Measurements from ENCODE around the gene MLLT1. TPM values are rescaled to one million over a fixed set of nuclear protein-coding genes. Genes with fewer than 3 reads are reported as not detected.
A peak's percentile ranks its signal among the peaks of the same experiment; 100 is the strongest.

The MLLT1 gene
- total and polyA plus RNA-seq, 7 donors, result 9.9 to 25.5 (median 16.3) TPM

GRCh38 chr19:6262519-6262918 is 17.3 kb downstream of the MLLT1 start:
- WGBS, 2 donors, result 94 to 97% methylated on average over 11 of the region's 11 CpGs
- Histone ChIP-seq H3K36me3 (peaks cover 0 to 60% (median 13%) of the 10 kb centered on the region in 4 donors), H3K27ac (no peak overlapping the region), H3K9me3 (no peaks in the 10 kb centered on the region), H3K4me1 (peaks cover 0 to 47% (median 34%) of the 10 kb centered on the region in 4 donors), H3K27me3 (no peaks in the 10 kb centered on the region), H3K4me3 (no peak overlapping the region)
- DNase-seq, result no peak
- TF ChIP-seq POLR2A (IDR thresholded peaks at IDR 0.05), result no peak
- no peak for TF ChIP-seq EP300 (IDR thresholded peaks at IDR 0.05)
- TF ChIP-seq POLR2AphosphoS5 (IDR thresholded peaks at IDR 0.05), result no peak
- TF ChIP-seq, protein P1, sequence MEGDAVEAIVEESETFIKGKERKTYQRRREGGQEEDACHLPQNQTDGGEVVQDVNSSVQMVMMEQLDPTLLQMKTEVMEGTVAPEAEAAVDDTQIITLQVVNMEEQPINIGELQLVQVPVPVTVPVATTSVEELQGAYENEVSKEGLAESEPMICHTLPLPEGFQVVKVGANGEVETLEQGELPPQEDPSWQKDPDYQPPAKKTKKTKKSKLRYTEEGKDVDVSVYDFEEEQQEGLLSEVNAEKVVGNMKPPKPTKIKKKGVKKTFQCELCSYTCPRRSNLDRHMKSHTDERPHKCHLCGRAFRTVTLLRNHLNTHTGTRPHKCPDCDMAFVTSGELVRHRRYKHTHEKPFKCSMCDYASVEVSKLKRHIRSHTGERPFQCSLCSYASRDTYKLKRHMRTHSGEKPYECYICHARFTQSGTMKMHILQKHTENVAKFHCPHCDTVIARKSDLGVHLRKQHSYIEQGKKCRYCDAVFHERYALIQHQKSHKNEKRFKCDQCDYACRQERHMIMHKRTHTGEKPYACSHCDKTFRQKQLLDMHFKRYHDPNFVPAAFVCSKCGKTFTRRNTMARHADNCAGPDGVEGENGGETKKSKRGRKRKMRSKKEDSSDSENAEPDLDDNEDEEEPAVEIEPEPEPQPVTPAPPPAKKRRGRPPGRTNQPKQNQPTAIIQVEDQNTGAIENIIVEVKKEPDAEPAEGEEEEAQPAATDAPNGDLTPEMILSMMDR (IDR thresholded peaks at IDR 0.05), result no peak
- intact Hi-C loops (cut with DNase I), result no loop called here

DNA sequence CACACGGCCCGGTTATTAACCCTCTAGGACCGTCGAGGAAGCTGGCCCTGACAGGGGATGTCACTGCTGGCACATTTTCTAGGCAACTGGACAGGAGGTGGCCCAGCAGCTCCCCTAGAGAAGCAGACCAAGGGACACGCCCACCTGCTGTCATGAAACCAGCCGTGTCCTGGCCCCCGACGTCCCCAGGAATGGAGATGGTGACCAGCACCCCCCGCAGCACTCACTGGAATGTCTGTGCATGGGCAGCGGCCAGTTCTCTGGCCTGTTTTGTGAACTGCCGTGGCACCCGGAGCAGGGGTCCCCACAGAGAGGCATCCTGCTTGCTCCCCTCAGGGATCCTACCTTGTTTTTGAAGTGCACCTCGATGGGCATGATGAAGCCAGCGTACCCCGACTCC is 17.9 kb downstream of the MLLT1 start:
- H3K4me3 ChIP-seq, result no peak overlapping the region
- intact Hi-C loops (cut with DNase I), result no loop called here
- TF ChIP-seq, protein P1 (IDR thresholded peaks at IDR 0.05), result no peak
- no peak for TF ChIP-seq POLR2AphosphoS5 (IDR thresholded peaks at IDR 0.05)
- no peak for TF ChIP-seq POLR2A (IDR thresholded peaks at IDR 0.05)
- TF ChIP-seq EP300 (IDR thresholded peaks at IDR 0.05), result no peak
- H3K36me3 ChIP-seq, result peaks cover 0 to 58% (median 12%) of the 10 kb centered on the region in 4 donors
- H3K9me3 ChIP-seq, result no peaks in the 10 kb centered on the region
- H3K27me3 ChIP-seq, result no peaks in the 10 kb centered on the region
- peaks cover 0 to 47% (median 34%) of the 10 kb centered on the region in 4 donors for H3K4me1 ChIP-seq
- WGBS, 2 donors, result 86 to 92% methylated on average over 15 of the region's 15 CpGs
- H3K27ac ChIP-seq, result no peak overlapping the region
- DNase-seq, result no peak

- no peak for TF ChIP-seq POLR2AphosphoS5 (IDR thresholded peaks at IDR 0.05)
- TF ChIP-seq, protein P1 (IDR thresholded peaks at IDR 0.05), result peak in 2 of 4 experiments; percentile 42 to 43
- 82 to 92% methylated on average over 30 of the region's 30 CpGs for WGBS, 2 donors
- peaks cover 0 to 53% (median 12%) of the 10 kb centered on the region in 4 donors for H3K36me3 ChIP-seq
- intact Hi-C loops (cut with DNase I), result no loop called here
- H3K4me1 ChIP-seq, result peaks cover 0 to 47% (median 34%) of the 10 kb centered on the region in 4 donors
- H3K27me3 ChIP-seq, result no peaks in the 10 kb centered on the region
- no peak for DNase-seq
- no peak overlapping the region for H3K4me3 ChIP-seq
- no peak overlapping the region for H3K27ac ChIP-seq
- H3K9me3 ChIP-seq, result no peaks in the 10 kb centered on the region
Observed at GRCh38 chr19:6260912-6261650, 18.7 kb downstream of the MLLT1 start.

DNA sequence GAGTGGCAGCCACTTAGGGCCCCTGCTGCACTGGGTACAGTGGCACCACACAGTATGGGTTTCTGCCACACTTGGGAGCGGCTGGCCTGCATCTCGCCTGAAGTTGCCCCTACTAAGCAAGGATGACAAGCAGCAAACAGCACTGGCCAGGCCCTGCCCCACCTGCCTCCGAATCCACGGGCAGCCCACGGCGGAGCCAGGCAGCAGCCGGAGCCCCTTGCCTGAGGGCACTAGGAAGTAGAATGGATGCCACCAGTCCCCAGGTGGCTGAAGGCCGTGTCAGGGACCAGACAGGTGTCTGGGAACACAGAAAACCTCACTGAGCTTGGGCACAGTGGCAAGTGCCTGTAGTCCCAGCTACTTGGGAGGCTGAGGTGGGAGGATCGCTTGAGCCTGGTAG is 19.4 kb downstream of the MLLT1 start:
- H3K27me3 ChIP-seq, result no peaks in the 10 kb centered on the region
- intact Hi-C loops (cut with DNase I), result no loop called here
- no peaks in the 10 kb centered on the region for H3K9me3 ChIP-seq
- H3K4me3 ChIP-seq, result no peak overlapping the region
- no peak for DNase-seq
- TF ChIP-seq POLR2AphosphoS5 (IDR thresholded peaks at IDR 0.05), result no peak
- no peak for TF ChIP-seq EP300 (IDR thresholded peaks at IDR 0.05)
- peaks cover 0 to 47% (median 34%) of the 10 kb centered on the region in 4 donors for H3K4me1 ChIP-seq
- peaks cover 0 to 48% (median 12%) of the 10 kb centered on the region in 4 donors for H3K36me3 ChIP-seq
- no peak overlapping the region for H3K27ac ChIP-seq
- 95 to 97% methylated on average over 9 of the region's 9 CpGs for WGBS, 2 donors

DNA sequence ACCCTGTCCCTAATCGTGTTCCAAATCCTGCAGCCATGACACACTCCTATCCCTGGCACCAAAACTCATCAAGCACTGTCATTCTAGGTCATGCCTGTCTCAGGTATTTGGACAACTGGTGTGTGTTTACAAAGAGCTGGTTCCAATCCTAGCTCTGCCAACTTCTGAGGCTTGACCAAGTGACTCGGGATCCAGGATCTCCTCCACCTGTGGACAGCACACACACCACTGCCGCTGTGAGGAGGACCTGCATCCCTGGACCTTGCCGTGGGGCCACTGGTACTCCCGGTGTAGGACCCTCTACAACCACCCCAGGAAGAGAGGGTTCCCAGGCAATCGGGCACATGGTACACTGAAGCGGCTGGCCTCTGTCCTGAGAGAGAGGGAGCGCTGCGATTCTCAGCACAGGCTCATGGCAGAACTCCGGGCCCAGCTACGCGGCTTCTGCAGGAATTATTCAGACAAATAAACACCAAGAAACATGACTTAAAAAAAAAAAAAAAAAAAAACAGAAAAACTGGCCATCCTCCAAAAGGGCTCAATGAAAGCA is 20.4 kb downstream of the MLLT1 start:
- H3K27me3 ChIP-seq, result no peaks in the 10 kb centered on the region
- H3K4me1 ChIP-seq, result peaks cover 0 to 46% (median 33%) of the 10 kb centered on the region in 4 donors
- peak overlapping the region in 3 of 4 donors; percentile 34 to 46 (median 44) for H3K27ac ChIP-seq
- no peaks in the 10 kb centered on the region for H3K9me3 ChIP-seq
- H3K36me3 ChIP-seq, result peaks cover 0 to 48% (median 12%) of the 10 kb centered on the region in 4 donors
- intact Hi-C loops (cut with DNase I), result no loop called here
- no peak overlapping the region for H3K4me3 ChIP-seq
- DNase-seq, result no peak
- no peak for TF ChIP-seq POLR2AphosphoS5 (IDR thresholded peaks at IDR 0.05)
- TF ChIP-seq EP300 (IDR thresholded peaks at IDR 0.05), result no peak
- TF ChIP-seq, protein P1 (IDR thresholded peaks at IDR 0.05), result no peak
- no peak for TF ChIP-seq POLR2A (IDR thresholded peaks at IDR 0.05)
- 82% methylated on average over 12 of the region's 12 CpGs for WGBS, 2 donors
